Raji (cell line): ENCODE data around the gene THSD4.

Experiments used
- POLR2A ChIP-seq: IDR thresholded peaks from 2 replicates; pipeline ENCODE4 v1.6.1; 2011; ENCODE audit warnings: low read depth, low read length, control low read depth; ENCODE audit not compliant: insufficient read depth

THSD4 gene

GRCh38 chr15:71586463-71586862 is 471.2 kb downstream of the THSD4 start:
- TF ChIP-seq POLR2A, result no peak

- no peak for TF ChIP-seq POLR2A
These were observed 473.5 kb downstream of the THSD4 start for GRCh38 chr15:71588746-71589145.

- TF ChIP-seq POLR2A, result no peak
These were observed 475.8 kb downstream of the THSD4 start for GRCh38 chr15:71591057-71591456.

GRCh38 chr15:71592203-71592602 is 476.9 kb downstream of the THSD4 start:
- no peak for TF ChIP-seq POLR2A

- no peak for TF ChIP-seq POLR2A
These were observed 480.7 kb downstream of the THSD4 start for GRCh38 chr15:71595846-71596553.

- no peak for TF ChIP-seq POLR2A
These were observed 481.4 kb downstream of the THSD4 start for GRCh38 chr15:71596672-71597071.

GRCh38 chr15:71597126-71597525 is 481.9 kb downstream of the THSD4 start:
- no peak for TF ChIP-seq POLR2A

- TF ChIP-seq POLR2A, result no peak
These were observed 482.4 kb downstream of the THSD4 start for GRCh38 chr15:71597637-71598036.

GRCh38 chr15:71598741-71599140 is 483.5 kb downstream of the THSD4 start:
- no peak for TF ChIP-seq POLR2A

GRCh38 chr15:71599418-71600151 is 484.3 kb downstream of the THSD4 start:
- no peak for TF ChIP-seq POLR2A

- TF ChIP-seq POLR2A, result no peak
These were observed 485.0 kb downstream of the THSD4 start for GRCh38 chr15:71600237-71600636.

GRCh38 chr15:71601038-71601834 is 486.0 kb downstream of the THSD4 start:
- TF ChIP-seq POLR2A, result no peak

- no peak for TF ChIP-seq POLR2A
These were observed 488.1 kb downstream of the THSD4 start for GRCh38 chr15:71603379-71603778.

- no peak for TF ChIP-seq POLR2A
These were observed 492.1 kb downstream of the THSD4 start for GRCh38 chr15:71607383-71607782.

- no peak for TF ChIP-seq POLR2A
These were observed 495.7 kb downstream of the THSD4 start for GRCh38 chr15:71610728-71611552.
